Muscle of arm (tissue), 12 donors: ENCODE results near the gene MRPL55. TPM values are rescaled to one million over a fixed set of nuclear protein-coding genes. Genes with fewer than 3 reads are reported as not detected.

ENCODE experiments used
- DNase-seq: peaks from one replicate; pipeline ENCODE4 v3.0.0-alpha.2; 2013
- polyA plus RNA-seq, 12 donors: library from polyadenylated mRNA; unstranded; fragments of 120-200 nt; gene quantifications; one replicate each; pipeline ENCODE4 v1.2.1, GENCODE V29; 2013; ENCODE audit not compliant: insufficient read length in 12 of 12

MRPL55 gene
- polyA plus RNA-seq, 12 donors = 20.2 to 37.7 (median 26.8) TPM; not detected in 1

GRCh38 chr1:228102791-228103620 lies 6.1 kb downstream of the MRPL55 start, which contains the start of gene C1orf35:
C1orf35 (minus strand) TSS chr1:228103325; CDS start chr1:228103227, 98 bp downstream.
- DNase-seq = peak; percentile 95

- DNase-seq = no peak
Measured at GRCh38 chr1:228101994-228102790, 6.9 kb downstream of the MRPL55 start.

GRCh38 chr1:228101614-228101993 lies 7.5 kb downstream of the MRPL55 start:
- DNase-seq = no peak

- no peak for DNase-seq
Measured at GRCh38 chr1:228100822-228101613, 8.1 kb downstream of the MRPL55 start.

- DNase-seq = no peak
Measured at GRCh38 chr1:228099331-228099732, 9.8 kb downstream of the MRPL55 start.

GRCh38 chr1:228098323-228098931 lies 10.7 kb downstream of the MRPL55 start:
- DNase-seq = no peak

- DNase-seq = no peak
Measured at GRCh38 chr1:228097333-228098081, 11.6 kb downstream of the MRPL55 start.

- no peak for DNase-seq
Measured at GRCh38 chr1:228096416-228097332, 12.4 kb downstream of the MRPL55 start.

GRCh38 chr1:228095938-228096337 lies 13.2 kb downstream of the MRPL55 start:
- DNase-seq = no peak

GRCh38 chr1:228095161-228095560 lies 13.9 kb downstream of the MRPL55 start:
- DNase-seq = no peak

- no peak for DNase-seq
Measured at GRCh38 chr1:228094432-228095016, 14.6 kb downstream of the MRPL55 start.

- no peak for DNase-seq
Measured at GRCh38 chr1:228093050-228093906, 15.8 kb downstream of the MRPL55 start.

- no peak for DNase-seq
Measured at GRCh38 chr1:228092342-228093049, 16.6 kb downstream of the MRPL55 start.

GRCh38 chr1:228091084-228091483 lies 18.0 kb downstream of the MRPL55 start:
- no peak for DNase-seq

GRCh38 chr1:228090613-228091081 lies 18.5 kb downstream of the MRPL55 start:
- DNase-seq = no peak

GRCh38 chr1:228089519-228090380 lies 19.3 kb downstream of the MRPL55 start:
- DNase-seq = no peak
